Natural killer cell (primary cell): ENCODE measurements around the gene ATXN10. TPM values are rescaled to one million over a fixed set of nuclear protein-coding genes. Genes with fewer than 3 reads are reported as not detected.

Experiments used
- ATAC-seq, 3 donors: fragments of 150-1000 bp in 2 of 3; fragments of 200-7000 bp in 1 of 3; cut with Tn5 transposase; 1 replicate in 1 of 3; 2 replicates in 2 of 3; pipeline ENCODE4 v1.10.0; 2021; ENCODE audit warnings: mild to moderate bottlenecking in 2 of 3, moderate library complexity in 2 of 3
- DNase-seq, 2 donors: peaks; one replicate each; pipeline versions ENCODE4 v3.0.0 to v3.0.0-alpha.2; 2013 to 2021; ENCODE audit warnings: mixed read lengths in 1 of 2
- H3K27ac ChIP-seq: one replicate; pipeline ENCODE4 v1.5.1; 2013; ENCODE audit warnings: mild to moderate bottlenecking, low read length
- H3K27me3 ChIP-seq: one replicate; pipeline ENCODE4 v1.6.1; 2013; ENCODE audit warnings: low read length; ENCODE audit not compliant: control insufficient read depth, insufficient read depth
- H3K36me3 ChIP-seq: one replicate; pipeline ENCODE4 v1.6.1; 2013; ENCODE audit warnings: low read length; ENCODE audit not compliant: control insufficient read depth, insufficient read depth
- H3K4me1 ChIP-seq: one replicate; pipeline ENCODE4 v1.6.1; 2013; ENCODE audit warnings: low read length; ENCODE audit not compliant: control insufficient read depth, insufficient read depth
- H3K4me3 ChIP-seq: one replicate; pipeline ENCODE4 v1.5.1; 2013; ENCODE audit warnings: low read length
- H3K9me3 ChIP-seq: one replicate; pipeline ENCODE4 v1.6.1; 2013; ENCODE audit warnings: low read length; ENCODE audit not compliant: control insufficient read depth, insufficient read depth
- H3K27ac Mint-ChIP-seq, 2 donors: one replicate each; pipeline ENCODE4 v1.8.0; 2022; ENCODE audit warnings: mild to moderate bottlenecking in 2 of 2, mixed read lengths in 2 of 2, moderate library complexity in 1 of 2
- H3K27me3 Mint-ChIP-seq, 2 donors: one replicate each; pipeline ENCODE4 v1.8.0; 2022; ENCODE audit warnings: low read depth in 2 of 2, mixed read lengths in 2 of 2
- H3K36me3 Mint-ChIP-seq: one replicate; pipeline ENCODE4 v1.8.0; 2022; ENCODE audit warnings: mixed read lengths
- H3K4me1 Mint-ChIP-seq, 2 donors: one replicate each; pipeline ENCODE4 v1.8.0; 2022; ENCODE audit warnings: mixed read lengths in 2 of 2
- H3K4me3 Mint-ChIP-seq: one replicate; pipeline ENCODE4 v1.8.0; 2022; ENCODE audit warnings: mild to moderate bottlenecking, moderate library complexity, mixed read lengths
- H3K9me3 Mint-ChIP-seq, 2 donors: one replicate each; pipeline ENCODE4 v1.8.0; 2022; ENCODE audit warnings: mixed read lengths in 2 of 2
- WGBS: methylation state at CpG from one replicate; pipeline ENCODE4 v1.1.7; 2013; ENCODE audit warnings: missing lambda C conversion rate; ENCODE audit not compliant: insufficient coverage; 5-methylcytosine and 5-hydroxymethylcytosine counted together
- intact Hi-C: fragments of 100-400 bp; cut with micrococcal nuclease; formaldehyde crosslinking; loops from one replicate; pipeline ENCODE4 v1.14.2; 2022
- total RNA-seq, 4 donors: library from RNA; stranded (reverse); fragments of 120-200 nt in 1 of 4; gene quantifications; one replicate each; pipeline versions ENCODE4 v1.2.3 to v1.2.4, GENCODE V29; 2013 to 2022
- TF ChIP-seq, protein P1 (sequence below): fragments of 200-600 bp; IDR thresholded peaks from one replicate; pipeline ENCODE4 v1.8.0; 2022; ENCODE audit warnings: antibody characterized with exemption

The ATXN10 gene
- total RNA-seq, 3 donors from 2014 or later (not counting 1 experiment from before 2014, with no cell fraction given) = 79.3 to 90.5 (median 88.8) TPM

DNA sequence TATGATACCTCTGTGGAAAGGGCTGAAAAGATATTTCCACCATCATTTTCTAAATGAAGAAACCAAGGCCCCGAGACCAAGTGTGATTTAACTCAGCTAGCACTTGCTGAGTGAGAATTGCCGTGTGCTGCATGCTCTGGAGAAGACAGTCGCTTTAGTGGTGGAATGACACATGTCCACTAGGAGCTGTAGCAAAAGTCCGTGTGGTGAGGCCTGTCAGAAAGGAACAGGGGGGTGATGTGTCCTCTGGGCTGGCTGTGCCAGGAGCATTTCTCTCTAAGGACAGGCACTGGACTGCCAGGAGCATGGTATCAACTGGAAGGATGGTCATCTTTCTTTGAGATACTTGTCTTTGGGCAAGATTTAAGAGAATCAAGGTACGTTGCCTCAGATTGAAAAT, 72.8 kb downstream of the ATXN10 start:
- TF ChIP-seq, protein P1, sequence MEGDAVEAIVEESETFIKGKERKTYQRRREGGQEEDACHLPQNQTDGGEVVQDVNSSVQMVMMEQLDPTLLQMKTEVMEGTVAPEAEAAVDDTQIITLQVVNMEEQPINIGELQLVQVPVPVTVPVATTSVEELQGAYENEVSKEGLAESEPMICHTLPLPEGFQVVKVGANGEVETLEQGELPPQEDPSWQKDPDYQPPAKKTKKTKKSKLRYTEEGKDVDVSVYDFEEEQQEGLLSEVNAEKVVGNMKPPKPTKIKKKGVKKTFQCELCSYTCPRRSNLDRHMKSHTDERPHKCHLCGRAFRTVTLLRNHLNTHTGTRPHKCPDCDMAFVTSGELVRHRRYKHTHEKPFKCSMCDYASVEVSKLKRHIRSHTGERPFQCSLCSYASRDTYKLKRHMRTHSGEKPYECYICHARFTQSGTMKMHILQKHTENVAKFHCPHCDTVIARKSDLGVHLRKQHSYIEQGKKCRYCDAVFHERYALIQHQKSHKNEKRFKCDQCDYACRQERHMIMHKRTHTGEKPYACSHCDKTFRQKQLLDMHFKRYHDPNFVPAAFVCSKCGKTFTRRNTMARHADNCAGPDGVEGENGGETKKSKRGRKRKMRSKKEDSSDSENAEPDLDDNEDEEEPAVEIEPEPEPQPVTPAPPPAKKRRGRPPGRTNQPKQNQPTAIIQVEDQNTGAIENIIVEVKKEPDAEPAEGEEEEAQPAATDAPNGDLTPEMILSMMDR = no peak
- Histone ChIP-seq H3K27ac (no peak overlapping the region), H3K4me3 (no peak overlapping the region), H3K36me3 (peaks cover 51% of the 10 kb centered on the region), H3K9me3 (no peaks in the 10 kb centered on the region), H3K27me3 (no peaks in the 10 kb centered on the region), H3K4me1 (no peaks in the 10 kb centered on the region)
- Mint-ChIP-seq H3K4me1 (peaks cover 11 to 19% of the 10 kb centered on the region in 2 donors), H3K36me3 (peaks cover 27% of the 10 kb centered on the region), H3K27ac (no peak overlapping the region), H3K4me3 (no peak overlapping the region), H3K9me3 (no peaks in the 10 kb centered on the region), H3K27me3 (no peaks in the 10 kb centered on the region)
- WGBS = 97% methylated on average over 5 of the region's 5 CpGs
- intact Hi-C loops = no loop called here
- ATAC-seq (no peak), DNase-seq (no peak)

DNA sequence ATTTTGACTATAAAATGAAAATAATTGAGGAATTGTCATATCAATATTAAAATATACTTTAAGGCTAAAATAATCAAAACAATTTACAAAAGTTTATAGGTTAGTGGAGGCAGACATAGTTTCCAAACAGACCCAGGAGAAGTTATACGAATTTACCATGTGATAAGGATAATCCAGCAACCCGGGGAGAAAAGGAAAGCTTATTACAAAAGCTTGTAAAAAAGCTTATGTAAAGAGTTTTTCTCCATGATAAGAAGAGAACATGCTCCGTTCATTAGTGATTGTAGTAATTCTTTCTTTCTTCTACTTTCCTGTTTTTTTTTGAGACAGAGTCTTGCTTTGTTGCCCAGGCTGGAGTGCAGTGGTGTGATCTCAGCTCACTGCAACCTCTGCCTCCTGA, 79.0 kb downstream of the ATXN10 start:
- Histone ChIP-seq H3K4me1 (peaks cover 3% of the 10 kb centered on the region), H3K27ac (no peak overlapping the region), H3K4me3 (no peak overlapping the region), H3K9me3 (no peaks in the 10 kb centered on the region), H3K36me3 (peaks cover 12% of the 10 kb centered on the region), H3K27me3 (no peaks in the 10 kb centered on the region)
- H3K4me3 Mint-ChIP-seq = no peak overlapping the region
- no peak for DNase-seq
- 88% methylated on average over 3 of the region's 3 CpGs for WGBS
- no peak for ATAC-seq
- intact Hi-C loops = no loop called here
- H3K36me3 Mint-ChIP-seq = no peaks in the 10 kb centered on the region
- no peak overlapping the region for H3K27ac Mint-ChIP-seq
- peaks cover 6 to 11% of the 10 kb centered on the region in 2 donors for H3K4me1 Mint-ChIP-seq
- TF ChIP-seq, protein P1 = no peak
- H3K9me3 Mint-ChIP-seq = no peaks in the 10 kb centered on the region
- H3K27me3 Mint-ChIP-seq = no peaks in the 10 kb centered on the region

DNA sequence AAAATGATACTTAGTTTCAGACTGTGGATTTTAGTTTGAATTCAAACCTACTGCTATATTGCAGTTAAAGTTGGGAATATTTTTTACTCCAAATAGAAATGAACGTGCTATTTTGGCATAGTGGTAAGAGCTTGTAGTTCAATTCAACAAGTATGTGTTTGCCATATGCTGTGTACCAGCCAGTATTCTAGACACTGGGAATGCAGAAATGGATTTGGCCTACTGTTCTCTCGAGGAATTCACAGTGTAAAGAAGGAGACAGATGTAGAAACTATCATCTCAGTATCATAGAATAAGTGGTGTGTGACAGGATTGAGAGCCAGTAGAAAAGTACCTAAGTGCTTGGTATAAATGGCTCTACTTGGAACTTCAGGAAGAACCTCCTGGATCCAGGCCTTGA, 80.4 kb downstream of the ATXN10 start:
- Histone ChIP-seq H3K36me3 (peaks cover 9% of the 10 kb centered on the region), H3K4me3 (no peak overlapping the region), H3K9me3 (no peaks in the 10 kb centered on the region), H3K27ac (no peak overlapping the region), H3K27me3 (no peaks in the 10 kb centered on the region), H3K4me1 (peaks cover 3% of the 10 kb centered on the region)
- no peak overlapping the region for H3K4me3 Mint-ChIP-seq
- ATAC-seq (no peak), DNase-seq (no peak)
- WGBS = 93% methylated on average over 2 of the region's 2 CpGs
- intact Hi-C loops = no loop called here
- no peaks in the 10 kb centered on the region for H3K36me3 Mint-ChIP-seq
- no peaks in the 10 kb centered on the region for H3K27me3 Mint-ChIP-seq
- H3K27ac Mint-ChIP-seq = no peak overlapping the region
- no peaks in the 10 kb centered on the region for H3K9me3 Mint-ChIP-seq
- H3K4me1 Mint-ChIP-seq = peaks cover 10 to 15% of the 10 kb centered on the region in 2 donors
- TF ChIP-seq, protein P1 = no peak

DNA sequence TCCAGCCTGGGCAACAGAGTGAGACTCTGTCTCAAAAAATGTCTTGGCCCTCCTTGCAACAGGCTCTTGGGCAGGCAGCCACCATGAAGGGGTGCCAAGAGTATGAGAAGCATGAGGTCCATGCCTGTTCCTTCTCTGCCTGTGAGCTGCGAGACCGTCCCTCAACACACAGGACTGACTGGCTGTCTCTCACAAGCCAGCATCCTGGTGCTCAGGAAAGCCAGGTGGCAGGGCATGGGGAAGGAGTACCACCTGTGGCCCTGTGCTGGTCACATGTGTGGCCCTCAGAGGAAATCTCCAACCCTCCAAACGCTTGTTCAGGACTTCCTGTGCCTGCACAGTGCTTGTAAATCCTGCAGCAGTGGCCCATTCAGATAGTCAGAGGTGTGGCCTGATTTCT, 83.2 kb downstream of the ATXN10 start:
- no peak overlapping the region for H3K4me3 ChIP-seq
- WGBS = 57% methylated on average over 3 of the region's 3 CpGs
- H3K27ac ChIP-seq = no peak overlapping the region
- H3K9me3 ChIP-seq = no peaks in the 10 kb centered on the region
- no peak overlapping the region for H3K4me3 Mint-ChIP-seq
- peaks cover 10 to 15% of the 10 kb centered on the region in 2 donors for H3K4me1 Mint-ChIP-seq
- H3K9me3 Mint-ChIP-seq = no peaks in the 10 kb centered on the region
- no peak for ATAC-seq
- H3K36me3 ChIP-seq = peaks cover 8% of the 10 kb centered on the region
- peaks cover 3% of the 10 kb centered on the region for H3K4me1 ChIP-seq
- no peak overlapping the region for H3K27ac Mint-ChIP-seq
- intact Hi-C loops = no loop called here
- DNase-seq = no peak
- H3K27me3 ChIP-seq = no peaks in the 10 kb centered on the region
- H3K36me3 Mint-ChIP-seq = no peaks in the 10 kb centered on the region
- H3K27me3 Mint-ChIP-seq = no peaks in the 10 kb centered on the region
- TF ChIP-seq, protein P1 = no peak
